Astrocyte (in vitro differentiated cells and primary cell): ENCODE results near the gene IFT88. TPM values are rescaled to one million over a fixed set of nuclear protein-coding genes. Genes with fewer than 3 reads are reported as not detected.
A peak's percentile ranks its signal among the peaks of the same experiment; 100 is the strongest.

Source experiments
- DNase-seq: peaks from one replicate; pipeline ENCODE4 v3.0.0-alpha.2; 2010; ENCODE audit warnings: low read depth
- FAIRE-seq: peaks from 2 replicates; lab custom pipeline; 2011; peaks lifted over from hg19 to GRCh38; lab: Jason Lieb, UNC
- H2AFZ ChIP-seq: 2 replicates; pipeline ENCODE4 v1.6.0; 2012; ENCODE audit warnings: low read depth, low read length, inconsistent platforms
- H3K27ac ChIP-seq: 2 replicates; pipeline ENCODE4 v1.5.1; 2011; ENCODE audit warnings: low read depth, low read length, inconsistent platforms
- H3K27me3 ChIP-seq: 2 replicates; pipeline ENCODE4 v1.6.0; 2011; ENCODE audit warnings: low read length, inconsistent platforms; ENCODE audit not compliant: insufficient read depth
- H3K36me3 ChIP-seq: 2 replicates; pipeline ENCODE4 v1.5.1; 2011; ENCODE audit warnings: low read length, inconsistent platforms; ENCODE audit not compliant: insufficient read depth
- H3K4me1 ChIP-seq: 2 replicates; pipeline ENCODE4 v1.5.1; 2011; ENCODE audit warnings: low read length, inconsistent platforms; ENCODE audit not compliant: insufficient read depth
- H3K4me2 ChIP-seq: 2 replicates; pipeline ENCODE4 v1.6.0; 2012; ENCODE audit warnings: low read length, inconsistent platforms
- H3K4me3 ChIP-seq: 2 replicates; pipeline ENCODE4 v1.5.1; 2011; ENCODE audit warnings: low read depth, mild to moderate bottlenecking, low read length, inconsistent platforms; ENCODE audit not compliant: insufficient read depth
- H3K79me2 ChIP-seq: 2 replicates; pipeline ENCODE4 v1.6.0; 2012; ENCODE audit warnings: mild to moderate bottlenecking, low read length, inconsistent platforms; ENCODE audit not compliant: insufficient read depth
- H3K9ac ChIP-seq: 2 replicates; pipeline ENCODE4 v1.6.0; 2012; ENCODE audit warnings: mild to moderate bottlenecking, low read length, inconsistent platforms
- H3K9me3 ChIP-seq: 2 replicates; pipeline ENCODE4 v1.5.1; 2012; ENCODE audit warnings: low read depth, mild to moderate bottlenecking, low read length, inconsistent platforms; ENCODE audit not compliant: insufficient read depth
- H4K20me1 ChIP-seq: 2 replicates; pipeline ENCODE4 v1.6.0; 2012; ENCODE audit warnings: low read length, inconsistent platforms; ENCODE audit not compliant: insufficient read depth
- H3K27ac Mint-ChIP-seq: one replicate; pipeline ENCODE4 v1.8.0; 2021; ENCODE audit warnings: mild to moderate bottlenecking, mixed read lengths; ENCODE audit not compliant: unreplicated experiment
- H3K27me3 Mint-ChIP-seq: one replicate; pipeline ENCODE4 v1.8.0; 2021; ENCODE audit warnings: low read depth, mixed read lengths; ENCODE audit not compliant: unreplicated experiment
- H3K36me3 Mint-ChIP-seq: one replicate; pipeline ENCODE4 v1.8.0; 2021; ENCODE audit warnings: low read depth, mixed read lengths; ENCODE audit not compliant: unreplicated experiment
- H3K4me1 Mint-ChIP-seq: one replicate; pipeline ENCODE4 v1.8.0; 2021; ENCODE audit warnings: low read depth, mixed read lengths; ENCODE audit not compliant: unreplicated experiment
- H3K4me3 Mint-ChIP-seq: one replicate; pipeline ENCODE4 v1.8.0; 2021; ENCODE audit warnings: mild to moderate bottlenecking, moderate library complexity, mixed read lengths; ENCODE audit not compliant: unreplicated experiment
- H3K9me3 Mint-ChIP-seq: one replicate; pipeline ENCODE4 v1.8.0; 2021; ENCODE audit warnings: mild to moderate bottlenecking, mixed read lengths; ENCODE audit not compliant: unreplicated experiment
- EZH2 ChIP-seq: IDR thresholded peaks from 2 replicates; pipeline ENCODE4 v1.6.1; 2012; ENCODE audit warnings: mild to moderate bottlenecking, low read length, inconsistent platforms; ENCODE audit not compliant: insufficient read depth
- total RNA-seq: library from RNA; stranded (reverse); gene quantifications from 2 replicates; pipeline ENCODE4 v1.2.1, GENCODE V29; 2021
- TF ChIP-seq, protein P1 (sequence below): IDR thresholded peaks from 2 replicates; pipeline ENCODE4 v1.5.1; 2011; ENCODE audit warnings: low read depth, mild to moderate bottlenecking, inconsistent platforms, low read length, moderate library complexity; ENCODE audit not compliant: insufficient read depth

Gene IFT88
- total RNA-seq, 1 donor from 2014 or later, result 7.6 TPM

DNA sequence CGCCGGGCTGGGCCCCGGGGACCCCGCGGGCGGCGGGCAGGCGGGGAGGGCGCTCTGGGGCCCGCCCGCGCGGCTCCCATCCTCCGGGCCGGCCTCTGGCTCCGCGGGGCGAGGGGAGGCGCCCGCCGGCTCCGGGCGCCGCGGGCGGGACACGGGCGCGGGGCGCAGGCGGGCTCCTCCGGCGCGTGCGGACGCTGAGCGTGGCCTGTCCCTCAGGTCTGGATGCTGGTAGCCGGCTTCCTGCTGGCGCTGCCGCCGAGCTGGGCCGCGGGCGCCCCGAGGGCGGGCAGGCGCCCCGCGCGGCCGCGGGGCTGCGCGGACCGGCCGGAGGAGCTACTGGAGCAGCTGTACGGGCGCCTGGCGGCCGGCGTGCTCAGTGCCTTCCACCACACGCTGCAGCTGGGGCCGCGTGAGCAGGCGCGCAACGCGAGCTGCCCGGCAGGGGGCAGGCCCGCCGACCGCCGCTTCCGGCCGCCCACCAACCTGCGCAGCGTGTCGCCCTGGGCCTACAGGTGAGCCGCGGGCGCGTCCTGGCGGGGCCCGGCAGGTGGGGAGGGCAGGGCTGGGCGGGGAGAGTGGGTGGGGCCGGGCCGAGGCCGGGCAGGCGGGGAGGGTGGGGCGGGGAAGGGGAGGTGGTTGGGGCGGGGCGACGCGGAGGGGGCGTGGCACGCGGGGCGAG lies 137.0 kb downstream of the IFT88 start:
- Histone ChIP-seq H2AFZ (peak overlapping the region; percentile 47), H3K4me3 (peak overlapping the region; percentile 46), H4K20me1 (no peaks in the 10 kb centered on the region), H3K9me3 (no peaks in the 10 kb centered on the region), H3K4me1 (peaks cover 11% of the 10 kb centered on the region), H3K9ac (no peak overlapping the region), H3K4me2 (peak overlapping the region; percentile 99), H3K36me3 (no peaks in the 10 kb centered on the region), H3K79me2 (no peaks in the 10 kb centered on the region), H3K27me3 (peaks cover 16% of the 10 kb centered on the region), H3K27ac (no peak overlapping the region)
- Mint-ChIP-seq H3K4me3 (no peak overlapping the region), H3K4me1 (peaks cover under 1% of the 10 kb centered on the region), H3K9me3 (no peaks in the 10 kb centered on the region), H3K36me3 (no peaks in the 10 kb centered on the region), H3K27me3 (peaks cover 29% of the 10 kb centered on the region), H3K27ac (no peak overlapping the region)
- DNase-seq, result peak; percentile 62
- TF ChIP-seq, protein P1, sequence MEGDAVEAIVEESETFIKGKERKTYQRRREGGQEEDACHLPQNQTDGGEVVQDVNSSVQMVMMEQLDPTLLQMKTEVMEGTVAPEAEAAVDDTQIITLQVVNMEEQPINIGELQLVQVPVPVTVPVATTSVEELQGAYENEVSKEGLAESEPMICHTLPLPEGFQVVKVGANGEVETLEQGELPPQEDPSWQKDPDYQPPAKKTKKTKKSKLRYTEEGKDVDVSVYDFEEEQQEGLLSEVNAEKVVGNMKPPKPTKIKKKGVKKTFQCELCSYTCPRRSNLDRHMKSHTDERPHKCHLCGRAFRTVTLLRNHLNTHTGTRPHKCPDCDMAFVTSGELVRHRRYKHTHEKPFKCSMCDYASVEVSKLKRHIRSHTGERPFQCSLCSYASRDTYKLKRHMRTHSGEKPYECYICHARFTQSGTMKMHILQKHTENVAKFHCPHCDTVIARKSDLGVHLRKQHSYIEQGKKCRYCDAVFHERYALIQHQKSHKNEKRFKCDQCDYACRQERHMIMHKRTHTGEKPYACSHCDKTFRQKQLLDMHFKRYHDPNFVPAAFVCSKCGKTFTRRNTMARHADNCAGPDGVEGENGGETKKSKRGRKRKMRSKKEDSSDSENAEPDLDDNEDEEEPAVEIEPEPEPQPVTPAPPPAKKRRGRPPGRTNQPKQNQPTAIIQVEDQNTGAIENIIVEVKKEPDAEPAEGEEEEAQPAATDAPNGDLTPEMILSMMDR, result peak; percentile 19
- TF ChIP-seq EZH2, result no peak
- no peak for FAIRE-seq

DNA sequence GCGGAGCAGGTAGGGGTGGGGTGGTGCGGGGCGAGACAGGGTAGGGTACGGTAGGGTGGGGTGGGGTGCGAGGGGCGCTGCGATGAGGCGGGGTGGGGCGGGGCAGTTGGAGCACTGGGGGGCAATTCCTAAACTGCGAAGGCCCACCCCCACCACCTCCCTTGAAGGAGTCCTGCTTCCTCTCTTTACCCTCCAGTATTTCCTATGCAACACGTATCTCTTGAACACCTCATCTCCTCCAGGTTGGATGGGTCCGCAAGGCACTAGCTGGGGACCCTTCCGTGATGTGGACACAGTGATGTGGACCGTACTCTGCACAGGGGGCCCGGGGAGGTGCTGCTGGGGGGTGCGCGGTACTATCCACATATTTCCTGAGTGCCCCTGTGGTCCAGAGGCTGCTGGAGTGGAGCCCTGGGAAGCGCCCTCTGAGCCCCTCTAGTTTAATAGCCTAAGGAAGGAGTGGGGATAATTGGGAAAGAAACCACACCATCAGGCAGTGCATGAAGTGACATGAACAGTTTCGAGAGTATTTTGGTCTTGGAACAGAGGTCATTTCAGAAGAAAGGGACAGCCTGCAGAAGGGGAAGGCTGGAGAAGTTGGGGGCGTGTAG lies 137.6 kb downstream of the IFT88 start:
- Mint-ChIP-seq H3K4me1 (peaks cover 7% of the 10 kb centered on the region), H3K9me3 (no peaks in the 10 kb centered on the region), H3K36me3 (no peaks in the 10 kb centered on the region), H3K27ac (no peak overlapping the region), H3K4me3 (peak overlapping the region; percentile 84), H3K27me3 (peaks cover 28% of the 10 kb centered on the region)
- DNase-seq (no peak), FAIRE-seq (no peak)
- no peak for TF ChIP-seq EZH2
- TF ChIP-seq, protein P1, result no peak
- no peaks in the 10 kb centered on the region for H4K20me1 ChIP-seq
- H3K9ac ChIP-seq, result no peak overlapping the region
- no peaks in the 10 kb centered on the region for H3K36me3 ChIP-seq
- H3K4me3 ChIP-seq, result no peak overlapping the region
- H3K79me2 ChIP-seq, result no peaks in the 10 kb centered on the region
- H3K4me1 ChIP-seq, result peaks cover 17% of the 10 kb centered on the region
- peaks cover 16% of the 10 kb centered on the region for H3K27me3 ChIP-seq
- H3K27ac ChIP-seq, result no peak overlapping the region
- no peaks in the 10 kb centered on the region for H3K9me3 ChIP-seq
- peak overlapping the region; percentile 34 for H2AFZ ChIP-seq
- peak overlapping the region; percentile 67 for H3K4me2 ChIP-seq

GRCh38 chr13:20706661-20707060 lies 139.7 kb downstream of the IFT88 start:
- Histone ChIP-seq H4K20me1 (no peaks in the 10 kb centered on the region), H3K9me3 (no peaks in the 10 kb centered on the region), H3K4me3 (no peak overlapping the region), H3K4me1 (peaks cover 19% of the 10 kb centered on the region), H3K4me2 (no peak overlapping the region), H3K79me2 (no peaks in the 10 kb centered on the region), H2AFZ (no peak overlapping the region), H3K9ac (no peak overlapping the region), H3K27me3 (peaks cover 11% of the 10 kb centered on the region), H3K36me3 (no peaks in the 10 kb centered on the region), H3K27ac (no peak overlapping the region)
- no peak overlapping the region for H3K4me3 Mint-ChIP-seq
- H3K9me3 Mint-ChIP-seq, result no peaks in the 10 kb centered on the region
- no peak for DNase-seq
- no peak overlapping the region for H3K27ac Mint-ChIP-seq
- peaks cover 14% of the 10 kb centered on the region for H3K27me3 Mint-ChIP-seq
- H3K4me1 Mint-ChIP-seq, result peaks cover 10% of the 10 kb centered on the region
- no peak for FAIRE-seq
- no peaks in the 10 kb centered on the region for H3K36me3 Mint-ChIP-seq
- TF ChIP-seq EZH2, result no peak
- TF ChIP-seq, protein P1, result no peak
